Fibroblast of lung (primary cell): ENCODE data around the gene RANBP9. TPM values are rescaled to one million over a fixed set of nuclear protein-coding genes. Genes with fewer than 3 reads are reported as not detected.

Experiments used
- DNase-seq, 2 donors: peaks; one replicate each; pipeline versions ENCODE4 v3.0.0 to v3.0.0-alpha.2; 2010; ENCODE audit warnings: low read depth in 2 of 2
- H2AFZ ChIP-seq: 2 replicates; pipeline ENCODE4 v1.5.1; 2012; ENCODE audit warnings: low read length, control low read depth, inconsistent platforms
- H3K27ac ChIP-seq: 2 replicates; pipeline ENCODE4 v1.5.1; 2011; ENCODE audit warnings: low read length, control low read depth; ENCODE audit not compliant: insufficient read depth
- H3K27me3 ChIP-seq: 2 replicates; pipeline ENCODE4 v1.5.1; 2011; ENCODE audit warnings: mild to moderate bottlenecking, low read length; ENCODE audit not compliant: control insufficient read depth, insufficient read depth
- H3K36me3 ChIP-seq: 2 replicates; pipeline ENCODE4 v1.5.1; 2011; ENCODE audit warnings: low read length; ENCODE audit not compliant: control insufficient read depth, insufficient read depth
- H3K4me1 ChIP-seq: 2 replicates; pipeline ENCODE4 v1.5.1; 2011; ENCODE audit warnings: low read length; ENCODE audit not compliant: control insufficient read depth, insufficient read depth; ENCODE audit errors: extremely low read depth
- H3K4me2 ChIP-seq: 2 replicates; pipeline ENCODE4 v1.5.1; 2011; ENCODE audit warnings: low read length, control low read depth; ENCODE audit not compliant: insufficient read depth; ENCODE audit errors: extremely low read depth
- H3K4me3 ChIP-seq, 4 experiments: fragments of 200-600 bp in 1 of 4; sonication (generic) in 1 of 4; replicated peaks in 1 of 4; 2 replicates each; pipeline ENCODE4 v1.5.1; 2011 to 2016; ENCODE audit warnings: low read length in 4 of 4, low read depth in 3 of 4, mild to moderate bottlenecking in 3 of 4, control low read depth in 2 of 4, inconsistent platforms in 1 of 4, mixed read lengths in 1 of 4; ENCODE audit not compliant: insufficient read depth in 1 of 4; ENCODE audit errors: control extremely low read depth in 1 of 4
- H3K79me2 ChIP-seq: 2 replicates; pipeline ENCODE4 v1.5.1; 2012; ENCODE audit warnings: mild to moderate bottlenecking, low read length, inconsistent platforms; ENCODE audit not compliant: control insufficient read depth, insufficient read depth
- H3K9ac ChIP-seq: 2 replicates; pipeline ENCODE4 v1.5.1; 2011; ENCODE audit warnings: mild to moderate bottlenecking, low read length, control low read depth; ENCODE audit not compliant: insufficient read depth
- H3K9me3 ChIP-seq: 2 replicates; pipeline ENCODE4 v1.5.1; 2012; ENCODE audit warnings: low read depth, low read length; ENCODE audit not compliant: control insufficient read depth, insufficient read depth
- H4K20me1 ChIP-seq: 2 replicates; pipeline ENCODE4 v1.5.1; 2011; ENCODE audit warnings: low read length; ENCODE audit not compliant: control insufficient read depth, insufficient read depth; ENCODE audit errors: extremely low read depth
- EZH2 ChIP-seq: IDR thresholded peaks from 2 replicates; pipeline ENCODE4 v1.5.1; 2012; ENCODE audit warnings: low read length, control low read depth, mild to moderate bottlenecking; ENCODE audit errors: missing control alignments
- polyA plus RNA-seq, 2 donors: library from polyadenylated mRNA; depleted of rRNA in 1 of 2; stranded (reverse) in 1 of 2; unstranded in 1 of 2; fragments of >200 nt; gene quantifications; 2 replicates each; pipeline ENCODE4 v1.2.1, GENCODE V29; 2011 to 2012; ENCODE audit warnings: missing spikeins in 1 of 2
- total RNA-seq: library from RNA; depleted of rRNA; stranded (reverse); fragments of >200 nt; gene quantifications from 2 replicates; pipeline ENCODE4 v1.2.1, GENCODE V29; 2014
- TF ChIP-seq, protein P1 (sequence below), 2 donors: IDR thresholded peaks in 1 of 2; conservative IDR thresholded peaks in 1 of 2; 1 replicate in 1 of 2; 2 replicates in 1 of 2; pipeline ENCODE4 v1.5.1; 2011 to 2012; ENCODE audit warnings: low read length in 2 of 2, control low read depth in 1 of 2, inconsistent platforms in 1 of 2, low read depth in 1 of 2, mild to moderate bottlenecking in 1 of 2

RANBP9 gene
- total and polyA plus RNA-seq, 2 donors (not counting 1 experiment from before 2014, with no cell fraction given): 46.7 to 48.7 TPM

GRCh38 chr6:13730704-13731103 is 19.1 kb upstream of the RANBP9 start:
- Histone ChIP-seq H3K9ac (no peak overlapping the region), H3K79me2 (no peaks in the 10 kb centered on the region), H3K4me3 (no peak overlapping the region), H4K20me1 (no peaks in the 10 kb centered on the region), H3K27ac (no peak overlapping the region), H3K9me3 (no peaks in the 10 kb centered on the region), H2AFZ (no peak overlapping the region), H3K27me3 (no peaks in the 10 kb centered on the region), H3K4me1 (peaks cover 7% of the 10 kb centered on the region), H3K4me2 (no peak overlapping the region), H3K36me3 (no peaks in the 10 kb centered on the region)
- TF ChIP-seq, protein P1, sequence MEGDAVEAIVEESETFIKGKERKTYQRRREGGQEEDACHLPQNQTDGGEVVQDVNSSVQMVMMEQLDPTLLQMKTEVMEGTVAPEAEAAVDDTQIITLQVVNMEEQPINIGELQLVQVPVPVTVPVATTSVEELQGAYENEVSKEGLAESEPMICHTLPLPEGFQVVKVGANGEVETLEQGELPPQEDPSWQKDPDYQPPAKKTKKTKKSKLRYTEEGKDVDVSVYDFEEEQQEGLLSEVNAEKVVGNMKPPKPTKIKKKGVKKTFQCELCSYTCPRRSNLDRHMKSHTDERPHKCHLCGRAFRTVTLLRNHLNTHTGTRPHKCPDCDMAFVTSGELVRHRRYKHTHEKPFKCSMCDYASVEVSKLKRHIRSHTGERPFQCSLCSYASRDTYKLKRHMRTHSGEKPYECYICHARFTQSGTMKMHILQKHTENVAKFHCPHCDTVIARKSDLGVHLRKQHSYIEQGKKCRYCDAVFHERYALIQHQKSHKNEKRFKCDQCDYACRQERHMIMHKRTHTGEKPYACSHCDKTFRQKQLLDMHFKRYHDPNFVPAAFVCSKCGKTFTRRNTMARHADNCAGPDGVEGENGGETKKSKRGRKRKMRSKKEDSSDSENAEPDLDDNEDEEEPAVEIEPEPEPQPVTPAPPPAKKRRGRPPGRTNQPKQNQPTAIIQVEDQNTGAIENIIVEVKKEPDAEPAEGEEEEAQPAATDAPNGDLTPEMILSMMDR (conservative IDR thresholded peaks at IDR 0.05 in 1 of 2, IDR thresholded peaks at IDR 0.05 in 1 of 2; ENCODE audit: low read depth in 1 of 2, low read length in 2 of 2): no peak
- TF ChIP-seq EZH2: no peak
- DNase-seq: no peak

DNA sequence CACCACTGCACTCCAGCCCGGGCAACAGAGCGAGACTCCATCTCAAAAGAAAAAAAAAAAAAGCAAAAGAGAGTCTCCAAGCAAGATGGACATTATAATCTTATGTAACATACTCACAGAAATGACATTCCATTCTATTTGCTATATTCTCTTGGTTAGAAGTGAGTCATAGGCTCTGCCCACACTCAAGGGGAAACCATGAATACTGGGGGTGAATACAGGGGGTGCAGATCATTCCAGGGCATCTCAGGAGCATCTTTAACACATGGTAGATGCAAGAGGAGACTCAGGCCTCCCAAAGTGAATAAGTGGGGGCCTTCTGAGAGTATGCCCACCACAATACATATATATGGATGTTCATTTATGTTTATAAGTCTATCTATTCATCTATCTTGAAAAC is 18.3 kb upstream of the RANBP9 start:
- Histone ChIP-seq H3K4me3 (no peak overlapping the region), H4K20me1 (no peaks in the 10 kb centered on the region), H3K9me3 (no peaks in the 10 kb centered on the region), H3K27ac (no peak overlapping the region), H3K4me2 (peak overlapping the region; percentile 1), H2AFZ (no peak overlapping the region), H3K36me3 (no peaks in the 10 kb centered on the region), H3K9ac (no peak overlapping the region), H3K79me2 (no peaks in the 10 kb centered on the region), H3K27me3 (no peaks in the 10 kb centered on the region), H3K4me1 (peaks cover 7% of the 10 kb centered on the region)
- TF ChIP-seq, protein P1 (conservative IDR thresholded peaks at IDR 0.05 in 1 of 2, IDR thresholded peaks at IDR 0.05 in 1 of 2; ENCODE audit: low read depth in 1 of 2, low read length in 2 of 2): no peak
- no peak for TF ChIP-seq EZH2
- DNase-seq: peak; percentile 51 to 81

DNA sequence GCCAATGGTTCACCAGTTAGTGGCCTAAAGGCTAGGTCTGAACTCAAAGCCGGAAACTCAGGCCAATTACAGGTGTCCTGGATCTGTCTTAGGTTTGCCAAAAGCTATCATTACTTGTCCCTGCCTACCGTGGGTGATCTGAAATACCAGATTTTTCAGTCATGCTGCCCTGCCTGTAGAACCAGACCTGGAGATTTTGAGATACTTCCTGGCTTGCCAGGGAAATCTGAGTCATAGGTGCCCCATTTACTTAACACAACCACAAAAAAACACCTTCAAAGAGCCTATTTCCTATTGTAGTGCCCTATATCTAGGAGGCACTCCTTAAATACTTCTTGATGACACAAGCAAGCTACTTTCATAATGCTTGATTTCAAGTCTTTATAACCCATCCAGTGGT is 13.9 kb upstream of the RANBP9 start:
- TF ChIP-seq EZH2: no peak
- TF ChIP-seq, protein P1 (conservative IDR thresholded peaks at IDR 0.05 in 1 of 2, IDR thresholded peaks at IDR 0.05 in 1 of 2; ENCODE audit: low read depth in 1 of 2, low read length in 2 of 2): no peak
- peak in 1 of 2 donors; percentile 70 for DNase-seq

More for the DNA sequence above, 13.9 kb upstream of the RANBP9 start:
- no peaks in the 10 kb centered on the region for H3K79me2 ChIP-seq
- peaks cover 2% of the 10 kb centered on the region for H3K4me1 ChIP-seq
- H3K9ac ChIP-seq: no peak overlapping the region
- no peaks in the 10 kb centered on the region for H3K9me3 ChIP-seq
- H3K27ac ChIP-seq: no peak overlapping the region
- H3K4me2 ChIP-seq: no peak overlapping the region
- H2AFZ ChIP-seq: no peak overlapping the region
- no peaks in the 10 kb centered on the region for H3K36me3 ChIP-seq
- H3K4me3 ChIP-seq: no peak overlapping the region
- H3K27me3 ChIP-seq: no peaks in the 10 kb centered on the region
- H4K20me1 ChIP-seq: no peaks in the 10 kb centered on the region
